Activated naive CD8-positive, alpha-beta T cell treated with anti-CD3 and anti-CD28 coated beads, Interleukin-2, amount 50 U/mL, for 16 hours (primary cell): ENCODE data around the gene KIF3C.
"Not testable (repeated sequence)": the region's sequence is repeated elsewhere in the genome, so short reads cannot be mapped to it uniquely, and the experiment has no call there.

Source experiments
- DNase-seq: peaks from one replicate; pipeline ENCODE4 v3.0.0-alpha.2; 2020; ENCODE audit warnings: low read depth, low spot score

KIF3C gene

DNA sequence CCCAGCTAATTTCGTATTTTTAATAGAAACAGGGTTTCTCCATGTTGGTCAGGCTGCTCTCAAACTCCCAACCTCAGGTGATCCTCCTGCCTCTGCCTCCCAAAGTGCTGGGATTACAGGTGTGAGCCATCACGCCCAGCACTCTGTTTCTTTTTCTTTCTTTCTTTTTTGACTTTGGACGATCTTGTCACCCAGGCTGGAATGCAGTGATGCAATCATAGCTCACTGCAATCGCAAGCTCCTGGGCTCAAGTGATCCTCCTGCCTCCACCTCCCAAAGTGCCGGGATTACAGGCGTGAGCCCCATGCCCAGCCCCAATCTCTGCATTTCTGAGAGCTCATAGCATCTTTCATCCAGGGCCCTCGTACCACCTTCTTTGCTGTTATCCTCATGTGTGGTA, 17.1 kb upstream of the KIF3C start:
- DNase-seq: not testable (repeated sequence)

DNA sequence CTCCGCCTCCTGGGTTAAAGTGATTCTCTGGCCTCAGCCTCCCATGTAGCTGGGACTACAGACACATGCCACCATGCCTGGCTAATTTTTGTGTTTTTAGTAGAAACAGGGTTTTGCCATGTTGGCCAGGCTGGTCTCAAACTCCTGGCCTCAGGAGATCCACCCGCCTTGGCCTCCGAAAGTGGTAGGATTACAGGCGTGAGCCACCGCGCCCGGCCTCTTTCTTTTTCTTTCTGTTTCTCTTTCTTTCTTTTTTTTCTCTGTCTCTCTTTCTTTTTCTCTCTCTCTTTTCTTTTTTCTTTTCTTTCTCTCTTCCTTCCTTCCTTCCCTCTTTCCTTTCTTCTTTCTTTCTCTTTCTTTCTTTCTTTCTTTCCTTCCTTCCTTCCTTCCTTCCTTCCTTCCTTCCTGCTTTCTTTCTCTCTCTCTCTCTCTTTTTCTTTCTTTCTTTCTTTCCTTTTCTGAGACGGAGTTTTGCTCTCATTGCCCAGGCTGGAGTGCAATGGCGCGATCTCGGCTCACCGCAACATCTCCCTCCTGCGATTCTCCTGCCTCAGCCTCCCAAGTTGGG, 16.6 kb upstream of the KIF3C start:
- DNase-seq: not testable (repeated sequence)

DNA sequence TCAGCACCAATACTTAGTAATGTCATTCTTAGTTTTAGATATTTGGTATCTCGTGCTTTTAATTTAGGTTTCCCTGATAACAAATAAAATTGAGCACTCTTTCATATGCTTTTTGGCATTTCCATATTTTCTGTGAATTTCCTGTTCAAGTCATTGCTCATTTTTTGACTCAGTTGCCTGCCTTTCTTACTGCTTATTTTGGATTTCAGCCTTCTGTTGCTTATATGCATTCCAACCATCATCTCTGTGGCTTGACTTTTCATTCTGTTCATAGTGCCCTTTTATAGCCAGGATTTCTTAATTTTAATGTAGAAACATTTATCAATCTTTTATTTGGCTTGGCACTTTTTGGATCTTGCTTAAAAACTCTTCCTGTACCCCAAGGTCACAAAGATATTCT, 14.5 kb upstream of the KIF3C start:
- no peak for DNase-seq

DNA sequence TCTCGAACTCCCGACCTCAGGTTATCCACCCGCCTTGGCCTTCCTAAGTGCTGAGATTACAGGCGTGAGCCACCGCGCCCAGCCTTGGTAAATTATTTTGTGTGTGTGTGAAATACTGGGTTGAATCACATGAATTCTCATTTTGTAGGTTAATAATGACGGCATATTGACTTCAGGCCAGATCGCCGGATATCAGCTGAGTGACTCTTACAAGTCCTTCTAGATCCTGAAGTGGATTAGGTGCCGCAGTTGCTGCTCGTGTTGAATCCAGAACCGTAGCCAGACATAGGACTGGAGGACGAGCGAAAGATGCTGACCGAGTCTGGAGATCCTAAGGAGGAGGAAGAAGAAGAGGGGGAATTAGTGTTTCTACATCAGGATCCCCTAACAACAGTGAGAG, 12.2 kb upstream of the KIF3C start:
- DNase-seq: no peak

DNA sequence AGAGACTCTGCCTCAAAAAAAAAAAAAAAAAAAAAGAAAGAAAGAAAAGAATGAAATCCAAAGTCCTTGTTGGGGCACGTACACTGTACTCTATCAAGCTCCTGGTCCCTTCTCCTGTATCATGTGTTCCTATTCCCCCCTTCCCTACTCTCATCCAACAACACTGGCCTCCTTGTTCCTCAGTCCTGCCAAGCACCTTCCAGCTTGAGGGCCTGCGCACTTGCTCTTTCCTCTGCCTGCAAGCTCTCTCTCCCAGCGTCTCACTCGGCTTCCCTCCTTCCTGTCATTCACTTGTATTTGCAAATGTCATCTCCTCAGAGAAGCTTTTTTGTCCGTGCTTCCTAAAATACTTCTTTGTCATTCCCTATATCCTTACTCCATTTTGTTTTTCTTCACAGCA, 10.8 kb upstream of the KIF3C start:
- no peak for DNase-seq

DNA sequence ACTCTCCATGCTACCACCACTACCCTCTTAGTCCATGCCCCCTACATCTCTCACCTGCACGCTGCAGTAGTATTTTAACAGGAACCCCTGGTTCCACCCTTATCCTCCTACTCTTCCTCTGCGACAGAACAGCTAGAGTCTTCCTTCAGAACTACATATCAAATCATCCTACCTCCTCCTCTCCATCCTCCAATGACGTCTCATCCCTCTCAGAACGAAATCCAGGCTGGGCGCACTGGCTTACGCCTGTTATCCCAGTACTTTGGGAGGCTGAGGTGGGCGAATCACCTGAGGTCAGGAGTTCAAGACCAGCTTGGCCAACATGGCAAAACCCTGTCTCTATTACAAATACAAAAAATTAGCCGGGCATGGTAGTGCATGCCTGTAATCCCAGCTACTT, 10.3 kb upstream of the KIF3C start:
- no peak for DNase-seq

DNA sequence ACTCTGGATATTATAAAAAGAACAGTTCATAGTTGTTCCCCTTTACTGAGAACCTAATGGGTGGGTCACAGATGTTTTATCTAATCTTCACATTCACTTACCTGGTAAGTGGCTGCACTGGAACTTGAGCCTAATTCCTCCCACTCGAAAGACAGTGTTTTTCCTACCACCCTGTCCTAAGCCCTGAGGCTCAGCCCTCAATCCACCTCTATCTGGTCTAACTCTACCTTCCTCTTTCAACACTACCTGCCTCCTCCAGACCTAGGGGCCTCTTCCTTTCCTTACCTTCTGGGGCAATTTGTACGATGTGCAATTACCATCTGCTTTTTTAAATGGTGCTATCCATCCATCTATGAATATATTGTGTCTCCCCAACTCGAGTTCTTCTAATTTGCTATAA, 9.7 kb upstream of the KIF3C start:
- DNase-seq: no peak

DNA sequence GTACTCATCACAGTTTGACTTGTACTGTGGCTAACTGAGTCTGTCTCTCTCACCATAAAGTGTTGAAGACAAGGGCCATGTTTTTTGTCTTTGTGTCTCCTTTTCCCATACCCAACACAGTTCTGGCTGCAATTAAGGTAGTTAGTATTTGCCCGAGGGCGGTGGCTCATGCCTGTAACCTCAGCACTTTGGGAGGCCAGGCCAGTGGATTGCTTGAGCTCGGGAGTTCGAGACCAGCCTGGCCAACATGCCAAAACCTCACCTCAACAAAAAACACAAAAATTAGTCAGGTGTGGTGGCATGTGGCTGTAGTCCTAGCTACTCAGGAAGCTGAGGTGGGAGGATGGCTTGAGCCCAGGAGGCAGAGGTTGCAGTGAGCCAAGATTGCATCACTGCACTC, 6.9 kb upstream of the KIF3C start:
- no peak for DNase-seq

DNA sequence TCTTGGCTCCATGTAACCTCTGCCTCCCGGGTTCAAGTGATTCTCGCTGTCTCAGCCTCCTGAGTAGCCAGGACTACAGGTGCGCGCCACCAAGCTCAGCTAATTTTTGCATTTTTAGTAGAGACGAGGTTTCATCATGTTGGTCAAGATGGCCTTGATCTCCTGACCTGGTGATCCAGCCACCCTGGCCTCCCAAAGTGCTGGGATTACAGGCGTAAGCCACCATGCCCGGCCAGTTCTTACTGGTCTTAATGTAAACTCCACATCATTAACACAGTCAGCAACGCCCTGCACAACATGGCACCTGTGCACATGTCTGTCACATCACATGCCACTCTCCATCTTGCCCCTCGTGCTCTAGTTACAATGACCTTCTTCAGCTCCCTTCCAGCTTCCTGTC, 5.8 kb upstream of the KIF3C start:
- no peak for DNase-seq

DNA sequence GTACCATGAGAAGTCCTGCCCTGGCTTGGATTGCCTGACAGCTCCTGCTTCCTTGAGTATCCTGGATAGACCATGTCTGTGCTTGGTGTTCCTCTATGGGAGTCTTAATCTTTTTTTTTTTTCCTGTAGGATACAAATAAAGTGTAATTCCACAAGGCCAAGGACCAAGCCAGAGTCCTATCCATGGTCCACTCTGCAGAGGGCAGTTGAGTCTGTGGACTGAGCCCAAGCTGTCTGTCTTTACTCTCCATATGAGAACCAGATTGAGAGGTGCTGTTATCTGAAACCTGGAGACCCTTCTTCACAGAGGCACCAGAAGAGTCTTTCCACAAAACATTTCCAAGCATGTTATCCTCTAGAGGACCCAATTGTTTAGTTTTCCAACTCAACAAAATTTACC, 1.4 kb upstream of the KIF3C start:
- DNase-seq: no peak

DNA sequence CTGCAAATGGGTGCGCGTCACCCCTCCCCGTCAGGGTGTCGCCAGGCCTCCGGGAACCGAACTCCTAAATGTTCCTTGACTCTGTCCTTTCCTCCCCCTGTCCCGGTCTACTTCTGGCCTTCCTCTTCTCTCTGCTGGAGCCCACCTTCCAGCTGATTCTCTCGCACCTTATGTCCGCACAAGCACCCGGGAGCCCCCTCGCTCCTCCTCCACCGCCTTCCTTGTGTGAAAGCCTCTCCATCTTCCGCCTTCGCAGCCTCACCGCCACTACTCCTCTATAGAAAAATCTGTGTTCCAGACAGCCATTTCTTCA, 627 bp upstream of the KIF3C start:
- no peak for DNase-seq

DNA sequence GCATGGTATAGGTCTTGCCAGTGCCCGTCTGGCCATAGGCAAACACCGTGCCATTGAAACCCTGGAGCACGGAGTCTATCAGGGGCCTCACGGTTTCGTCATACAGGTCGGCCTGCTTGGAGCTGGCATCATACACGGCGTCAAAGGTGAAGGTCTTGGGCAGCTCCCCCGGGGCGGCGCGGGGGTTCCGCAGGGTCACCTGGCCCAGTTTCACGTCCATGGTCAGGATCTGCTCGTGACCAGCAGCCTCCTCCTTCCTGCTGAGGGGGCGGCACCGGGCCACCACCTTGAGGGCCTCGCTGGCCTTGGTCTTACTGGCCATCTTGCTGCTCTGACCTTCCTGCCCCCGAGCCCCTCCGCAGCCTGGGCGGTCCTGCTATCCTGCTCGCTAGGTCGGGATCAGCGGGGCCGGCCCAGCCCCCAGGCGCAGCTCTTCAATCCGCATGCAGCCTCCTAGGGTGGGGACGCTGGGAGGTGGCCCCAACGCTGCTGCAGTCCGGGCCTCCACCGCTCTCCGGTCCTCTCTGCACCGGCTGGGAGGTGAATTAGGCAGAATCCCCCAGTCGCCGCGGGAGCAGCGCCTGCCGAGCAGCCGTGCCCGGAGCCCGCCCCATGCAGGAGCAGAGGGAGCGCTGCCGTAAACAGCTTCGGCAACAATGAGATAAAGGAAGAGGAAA, 563 bp downstream of the KIF3C start:
- DNase-seq: no peak

DNA sequence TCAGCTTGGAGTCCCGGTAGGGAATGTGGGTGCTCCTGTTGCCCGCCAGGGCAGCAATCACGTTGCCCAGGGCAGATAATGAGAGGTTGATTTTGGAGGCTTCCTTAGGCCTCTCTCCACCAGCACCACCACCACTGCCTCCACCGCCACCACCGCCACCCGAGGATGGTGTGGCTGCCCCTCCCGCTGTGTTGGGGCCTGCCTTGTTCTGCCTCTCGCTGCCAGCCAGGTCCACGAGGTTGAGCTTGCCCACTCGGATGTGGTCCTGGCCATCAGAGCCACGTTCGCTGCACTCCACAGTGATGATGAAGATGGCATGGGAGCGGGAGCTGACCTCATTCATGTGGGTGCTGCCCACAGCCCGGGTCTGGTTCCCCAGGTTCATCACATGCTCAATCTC, 1.3 kb downstream of the KIF3C start:
- no peak for DNase-seq

DNA sequence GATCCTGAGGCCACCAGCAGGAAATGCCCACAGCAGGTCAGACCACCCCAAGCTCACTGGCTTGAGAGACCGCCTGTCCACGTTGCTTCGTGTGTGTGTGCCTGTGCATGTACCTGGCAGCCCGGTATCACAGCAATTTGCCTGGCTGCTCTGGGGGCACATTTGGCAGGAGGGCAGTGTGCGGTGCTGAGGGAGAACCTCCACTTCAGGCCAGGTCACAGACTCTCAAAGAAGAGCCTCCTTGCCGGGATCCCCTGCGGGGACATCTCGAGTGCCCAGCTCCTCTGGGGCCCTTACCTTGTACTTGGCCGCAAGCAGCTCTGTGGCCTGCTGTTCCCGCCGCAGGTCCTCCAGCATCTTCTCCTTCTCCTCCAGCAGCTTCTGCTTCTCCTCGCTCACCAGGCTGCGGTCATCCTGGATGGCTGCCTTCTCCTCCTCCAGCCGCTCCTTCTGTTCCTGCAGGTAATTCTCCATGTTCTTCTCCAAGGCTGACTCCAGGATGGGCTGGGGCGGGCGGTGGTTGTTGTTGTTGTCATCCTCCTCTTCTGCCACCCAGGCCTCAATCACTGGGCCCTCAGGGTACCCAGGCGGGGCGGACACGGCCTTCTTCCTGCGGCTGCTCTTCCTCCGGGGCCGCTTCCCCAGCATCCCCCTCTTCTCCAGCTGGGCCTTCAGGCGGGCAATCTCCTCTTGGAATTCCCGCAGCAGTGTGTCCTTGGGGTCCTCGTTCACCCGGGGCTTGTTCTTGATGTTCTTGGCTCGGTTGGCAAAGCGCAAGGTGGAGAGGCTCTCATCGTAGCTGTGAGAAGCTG, 2.0 kb downstream of the KIF3C start:
- DNase-seq: no peak

DNA sequence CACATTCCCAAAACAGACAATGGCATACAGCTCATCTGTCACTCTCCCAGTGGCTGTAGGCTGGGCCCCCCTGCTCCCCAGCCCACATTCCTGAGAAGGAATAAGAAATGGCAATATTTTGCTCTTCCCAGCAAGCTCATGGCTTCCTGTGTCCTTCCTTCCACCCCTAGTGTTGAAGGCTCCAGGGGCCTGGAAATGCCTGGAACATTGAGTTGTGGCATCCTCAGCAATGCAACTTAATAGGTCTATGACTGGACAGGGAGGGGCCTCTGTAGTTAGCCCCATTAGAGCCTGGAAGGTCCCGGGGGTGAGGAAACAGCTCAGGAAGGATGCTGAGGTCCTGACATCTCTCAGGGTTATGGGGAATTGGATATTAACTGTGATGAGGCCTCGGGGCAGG, 3.3 kb downstream of the KIF3C start:
- DNase-seq: no peak

DNA sequence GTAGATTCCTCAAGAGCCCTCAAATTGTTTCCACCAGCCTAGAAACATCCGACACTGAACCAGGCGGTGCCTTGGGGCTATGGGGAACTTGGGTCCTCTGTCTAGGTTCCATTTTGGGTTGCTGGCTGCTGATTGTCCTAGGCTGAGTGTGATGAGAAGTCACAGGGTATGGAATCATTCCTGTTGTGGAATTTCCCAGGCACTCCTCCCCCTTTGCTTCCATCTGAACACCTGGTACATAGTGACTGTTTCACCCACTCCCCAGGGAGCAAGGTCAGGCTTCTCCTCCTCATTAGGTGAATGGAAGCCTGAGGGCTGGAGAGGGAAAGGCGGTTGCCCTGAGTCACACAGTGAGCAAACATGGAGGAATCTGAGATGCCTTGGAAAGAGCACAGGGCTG, 4.5 kb downstream of the KIF3C start:
- no peak for DNase-seq

DNA sequence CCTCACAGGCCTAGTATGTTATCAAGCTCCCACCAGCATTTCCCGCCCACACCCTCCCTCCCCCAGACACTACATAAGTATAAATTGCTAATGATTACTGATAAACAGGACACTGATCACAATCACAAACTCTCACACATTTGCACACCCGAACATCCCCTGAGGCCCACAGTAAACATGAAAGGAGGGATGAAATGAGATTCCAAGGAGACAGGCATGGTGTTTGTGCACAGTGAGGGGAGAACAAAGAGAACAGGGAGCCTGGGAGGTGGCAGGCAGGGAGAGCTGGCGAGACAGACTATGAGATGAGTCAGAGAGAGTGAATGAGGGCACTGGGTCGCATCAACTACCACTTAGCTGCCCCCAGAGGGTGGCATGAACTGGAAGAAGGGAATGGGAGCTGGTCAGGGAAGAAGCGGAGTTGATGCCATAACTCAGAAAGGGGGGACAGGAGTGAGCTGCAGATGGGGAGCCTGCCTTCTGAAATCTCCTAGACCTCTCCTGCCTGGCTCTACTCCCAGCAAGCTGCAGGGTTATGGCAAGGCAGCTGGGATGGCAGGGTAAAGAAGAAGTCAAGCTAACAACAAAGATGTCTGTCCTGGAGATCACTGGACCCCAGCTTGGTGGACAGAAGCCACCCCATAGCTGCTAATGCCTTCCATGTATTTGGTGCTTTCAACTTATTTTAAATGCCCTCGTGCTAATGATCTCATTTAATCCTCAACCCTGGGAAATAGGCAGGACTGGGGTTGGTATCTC, 5.1 kb downstream of the KIF3C start:
- no peak for DNase-seq

DNA sequence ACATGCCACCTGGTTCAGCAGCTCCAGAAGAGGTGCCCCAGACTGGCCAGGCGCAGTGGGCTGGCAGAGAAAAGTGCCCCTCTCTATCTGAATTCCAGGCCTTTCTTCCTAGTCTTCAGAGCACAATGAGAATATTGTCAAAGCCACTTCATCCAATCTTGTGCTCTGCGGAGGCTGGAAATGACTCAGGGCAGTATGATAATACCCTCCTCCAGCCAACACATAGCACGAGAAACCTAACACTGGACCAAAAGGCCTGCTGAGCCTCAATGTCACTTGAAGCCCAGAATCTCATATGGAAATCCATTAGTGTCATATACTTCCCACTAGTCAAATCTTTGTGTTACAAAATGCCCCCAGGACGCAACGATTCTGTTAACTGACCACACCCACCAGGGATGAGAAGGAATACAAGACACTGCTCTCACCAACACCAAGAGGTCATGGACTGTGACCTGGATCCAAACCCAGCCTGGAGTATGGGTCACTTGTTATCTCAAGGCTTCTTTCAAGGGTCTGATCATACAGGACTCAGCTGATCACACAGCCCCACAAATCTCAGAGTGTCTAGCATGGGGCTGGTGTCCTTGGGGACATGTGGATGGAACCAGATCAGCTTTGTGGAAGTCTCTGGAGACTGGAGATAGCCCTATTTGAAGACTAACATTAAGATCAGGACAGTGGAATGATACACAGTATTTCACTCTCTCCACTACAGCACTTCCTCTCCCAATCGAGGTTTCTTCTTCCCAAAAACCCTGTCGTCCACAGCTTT, 10.1 kb downstream of the KIF3C start:
- DNase-seq: no peak

DNA sequence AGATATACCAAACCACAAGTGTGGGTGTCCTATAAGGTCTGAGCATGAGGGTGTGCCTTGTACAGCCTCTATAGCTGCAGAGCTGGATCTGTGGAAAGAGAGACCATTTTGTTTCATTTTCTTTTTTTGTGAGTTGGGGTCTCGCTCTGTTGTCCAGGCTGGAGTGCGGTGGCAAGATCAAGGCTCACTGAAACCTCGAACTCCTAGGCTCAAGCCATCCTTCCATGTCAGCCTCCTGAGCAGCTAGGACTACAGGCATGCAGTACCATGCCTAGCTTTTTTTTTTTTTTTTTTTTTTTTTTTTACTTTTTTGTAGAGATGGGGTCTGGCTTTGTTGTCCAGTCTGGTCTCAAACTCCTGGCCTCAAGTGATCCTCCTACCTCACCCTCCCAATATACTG, 10.7 kb downstream of the KIF3C start:
- no peak for DNase-seq

DNA sequence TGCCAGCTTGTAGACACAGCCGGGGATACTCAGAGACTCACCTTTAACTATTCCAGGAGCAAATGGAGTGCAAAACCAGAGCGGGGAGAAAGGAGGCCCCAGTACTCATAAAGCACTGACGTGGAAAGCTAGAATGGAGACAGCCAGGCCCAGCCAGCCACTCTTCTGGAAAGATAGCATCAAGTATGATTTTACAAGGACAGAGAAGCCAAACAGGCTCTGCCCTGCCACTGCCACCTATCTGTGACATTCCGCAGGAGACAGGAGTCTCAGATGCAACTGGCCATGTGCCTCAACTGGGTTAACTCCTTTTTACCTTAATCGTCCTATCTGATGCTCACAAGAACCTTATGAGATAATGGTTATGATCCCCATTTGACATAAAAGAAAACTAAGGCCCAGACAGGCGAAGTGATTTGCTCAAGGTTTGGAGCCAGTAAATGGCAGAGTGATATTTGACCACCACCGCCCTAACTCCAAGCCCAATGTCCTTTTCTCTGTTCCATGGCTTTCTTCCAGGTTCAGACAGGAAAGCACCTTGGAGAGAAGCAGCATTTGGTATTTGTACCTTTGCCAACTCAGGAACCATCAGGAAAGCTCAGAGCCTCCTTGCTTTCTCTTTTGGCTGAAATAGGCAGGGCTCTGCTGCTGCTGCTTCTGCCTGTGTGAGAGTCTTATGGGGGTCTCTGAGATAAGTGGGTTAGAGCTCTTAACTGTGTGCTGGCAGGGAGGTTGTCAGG, 15.6 kb downstream of the KIF3C start:
- no peak for DNase-seq

DNA sequence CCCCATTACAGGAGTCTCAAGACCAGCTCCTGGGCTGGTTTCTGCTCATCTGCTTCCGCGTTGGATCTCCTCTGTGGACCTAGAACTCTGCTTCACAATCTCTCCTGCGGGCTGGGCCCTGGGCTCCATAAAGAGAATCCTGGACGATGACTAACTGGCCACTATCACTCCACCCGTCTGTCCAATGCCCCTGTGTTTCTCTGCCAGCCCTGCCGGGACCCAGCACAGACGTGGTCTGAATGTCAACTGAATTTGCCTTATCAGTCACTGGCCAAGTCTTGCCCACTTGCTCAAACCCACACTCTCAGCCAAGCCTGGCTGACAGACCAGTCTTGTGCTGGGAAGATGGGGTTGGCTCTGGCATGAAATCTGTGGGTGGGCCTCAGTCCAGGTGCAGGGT, 17.4 kb downstream of the KIF3C start:
- DNase-seq: no peak
